GM19351 (cell line): ENCODE results near the gene KCNH1.
"Not testable (repeated sequence)": the region's sequence is repeated elsewhere in the genome, so short reads cannot be mapped to it uniquely, and the experiment has no call there.

Experiments used
- ATAC-seq: cut with Tn5 transposase; IDR thresholded peaks from one replicate; pipeline ENCODE4 v1.9.1; 2021; ENCODE audit warnings: mild to moderate bottlenecking, moderate library complexity; ENCODE audit not compliant: unreplicated experiment

KCNH1 gene

DNA sequence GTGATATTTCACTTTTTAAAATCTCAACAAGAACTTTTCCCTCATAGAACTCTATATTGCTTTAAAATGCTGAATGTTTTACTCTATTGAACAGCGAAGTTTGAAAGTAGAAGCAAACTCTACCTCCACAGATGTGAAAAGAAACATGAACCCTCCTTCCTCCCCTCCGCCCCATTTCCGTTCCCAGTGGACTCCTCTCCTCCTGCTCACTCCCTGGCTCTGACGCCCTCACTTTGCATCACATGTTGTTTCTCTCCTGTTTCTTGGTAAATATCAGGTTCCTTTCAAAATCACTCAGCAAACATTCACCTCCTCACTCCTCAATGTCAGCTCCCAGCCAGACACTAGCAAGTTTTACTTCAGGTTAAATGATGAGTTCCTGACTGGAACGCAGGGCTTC, 34.6 kb downstream of the KCNH1 start:
- no peak for ATAC-seq

- no peak for ATAC-seq
Observed at GRCh38 chr1:211095381-211095780, 38.6 kb downstream of the KCNH1 start.

GRCh38 chr1:211092955-211093354, 41.0 kb downstream of the KCNH1 start:
- ATAC-seq: no peak

GRCh38 chr1:211091867-211092266, 42.1 kb downstream of the KCNH1 start:
- ATAC-seq: no peak

- no peak for ATAC-seq
Observed at GRCh38 chr1:211089536-211089935, 44.4 kb downstream of the KCNH1 start.

DNA sequence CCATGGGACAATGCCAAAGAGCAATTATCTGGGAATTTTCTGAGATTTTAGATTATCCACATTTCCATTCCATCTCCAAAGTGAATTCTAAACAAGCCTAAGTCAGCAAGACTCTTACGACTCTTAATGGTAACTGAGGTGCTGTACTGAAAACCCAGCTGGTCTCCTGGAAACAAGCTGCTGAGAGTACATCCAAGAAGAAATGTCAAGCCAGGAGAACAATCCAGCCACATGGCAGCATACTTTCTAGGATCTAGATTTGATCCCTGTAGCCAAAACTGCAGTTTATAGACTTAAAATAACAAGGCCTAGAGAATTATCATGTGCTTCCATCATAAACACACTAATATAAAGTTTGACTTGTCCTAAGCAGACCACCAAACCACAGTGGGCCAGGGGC, 45.8 kb downstream of the KCNH1 start:
- ATAC-seq: no peak

GRCh38 chr1:211082824-211083223, 51.1 kb downstream of the KCNH1 start:
- no peak for ATAC-seq

DNA sequence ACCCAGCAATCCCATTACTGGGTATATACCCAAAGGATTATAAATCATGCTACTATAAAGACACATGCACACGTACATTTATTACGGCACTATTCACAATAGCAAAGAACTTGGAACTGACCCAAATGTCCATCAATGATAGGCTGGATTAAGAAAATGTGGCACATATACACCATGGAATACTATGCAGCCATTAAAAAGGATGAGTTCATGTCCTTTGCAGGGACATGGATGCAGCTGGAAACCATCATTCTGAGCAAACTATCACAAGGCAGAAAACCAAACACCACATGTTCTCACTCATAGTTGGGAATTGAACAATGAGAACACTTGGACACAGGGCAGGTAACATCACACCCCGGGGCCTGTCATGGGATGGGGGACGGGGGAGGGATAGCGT, 52.5 kb downstream of the KCNH1 start:
- not testable (repeated sequence) for ATAC-seq

DNA sequence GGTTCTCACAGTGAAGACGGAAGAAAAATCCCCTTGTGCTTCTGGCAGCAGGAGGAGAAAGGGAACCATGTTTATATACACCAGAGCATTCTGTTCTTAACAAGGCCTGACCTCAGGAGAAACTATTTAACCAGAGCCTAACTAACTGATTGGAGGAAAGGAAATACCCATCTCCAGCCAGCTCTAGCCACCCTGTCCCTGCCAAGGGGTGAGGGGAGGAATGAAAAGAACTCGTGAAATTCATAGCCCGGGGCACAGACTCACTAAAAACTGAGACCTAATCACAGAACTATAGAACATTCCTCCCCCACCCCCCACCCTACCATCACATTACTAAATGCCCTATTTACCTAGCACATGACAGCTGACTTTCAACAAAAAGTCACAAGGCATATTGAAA, 65.0 kb downstream of the KCNH1 start:
- ATAC-seq: no peak

DNA sequence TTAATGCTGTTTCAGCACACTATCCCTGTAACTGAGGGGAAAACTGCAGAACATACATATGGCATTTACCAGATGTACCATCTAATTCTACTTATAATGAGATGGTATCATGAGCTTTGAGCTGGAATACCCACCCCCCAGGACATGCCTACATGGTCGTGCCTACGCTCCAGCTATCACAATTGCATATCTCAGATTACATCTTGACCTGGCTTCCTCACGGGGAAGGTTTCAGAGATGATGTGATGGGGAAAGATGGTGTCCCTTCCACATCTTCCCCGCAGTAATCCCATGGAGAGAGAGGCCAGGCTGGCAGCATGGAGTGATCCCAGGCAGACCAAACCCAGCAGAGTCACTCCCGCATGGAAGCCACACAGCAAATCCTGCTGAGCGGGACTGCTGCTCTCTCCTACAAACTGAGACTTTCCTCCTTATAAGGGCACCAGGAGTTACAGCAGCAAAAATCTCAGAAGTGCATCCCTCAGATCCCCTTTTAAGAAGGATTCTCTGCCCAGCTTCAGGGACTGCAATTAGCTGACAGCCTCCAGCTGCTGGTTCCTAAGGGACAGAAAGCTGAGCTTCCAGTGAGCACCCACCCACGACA, 67.1 kb downstream of the KCNH1 start:
- no peak for ATAC-seq

GRCh38 chr1:211041838-211042237, 92.1 kb downstream of the KCNH1 start:
- ATAC-seq: not testable (repeated sequence)

GRCh38 chr1:211037095-211037494, 96.9 kb downstream of the KCNH1 start:
- no peak for ATAC-seq

GRCh38 chr1:211036381-211037060, 97.4 kb downstream of the KCNH1 start:
- no peak for ATAC-seq

DNA sequence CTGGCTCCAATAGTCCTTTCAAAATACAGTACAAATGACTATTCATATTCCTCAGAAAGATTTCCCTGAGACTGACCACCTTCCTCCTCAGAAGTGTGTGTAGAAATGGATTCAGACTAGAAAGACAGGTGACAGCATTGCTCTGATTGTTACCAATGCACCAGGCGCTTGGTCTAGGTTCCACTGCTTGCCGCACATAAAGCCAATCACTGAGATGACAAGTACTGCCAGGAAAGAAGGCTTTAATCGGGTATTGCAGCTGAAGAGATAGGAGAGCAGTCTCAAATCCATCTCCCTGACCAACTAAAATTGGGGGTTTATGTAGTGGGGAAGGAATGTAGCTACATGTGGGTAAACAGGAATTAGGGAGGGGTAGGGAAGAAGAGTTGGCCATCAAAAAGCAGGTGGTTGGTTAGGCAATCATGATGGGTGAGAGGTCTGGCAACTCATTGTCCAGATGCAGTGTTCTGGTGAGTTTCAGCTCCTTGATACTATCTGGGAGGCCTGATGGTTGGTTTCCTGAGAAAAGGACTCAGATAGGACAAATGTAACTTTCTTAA, 98.0 kb downstream of the KCNH1 start:
- ATAC-seq: no peak

- ATAC-seq: no peak
Observed at GRCh38 chr1:211033921-211034525, 99.9 kb downstream of the KCNH1 start.

- no peak for ATAC-seq
Observed at GRCh38 chr1:211024901-211025300, 109.0 kb downstream of the KCNH1 start.

DNA sequence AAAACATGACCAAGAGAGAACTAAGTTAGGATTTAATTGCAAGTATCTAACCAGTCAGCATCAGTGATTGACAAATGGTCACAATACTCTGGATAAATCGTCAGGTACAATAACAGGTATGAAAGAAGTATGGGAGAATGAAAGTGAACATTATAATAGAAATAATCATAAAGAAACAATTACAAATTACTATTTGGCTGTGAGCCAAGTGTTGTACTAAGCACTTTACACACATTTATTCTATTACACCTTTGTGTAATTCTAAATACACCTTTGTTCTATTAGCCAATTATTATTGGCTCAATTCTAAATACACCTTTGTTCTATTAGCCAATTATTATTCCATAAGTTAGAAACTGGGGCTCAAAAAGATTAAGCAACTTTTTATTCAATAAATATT, 114.7 kb downstream of the KCNH1 start:
- ATAC-seq: no peak

- no peak for ATAC-seq
Observed at GRCh38 chr1:211018690-211019089, 115.3 kb downstream of the KCNH1 start.

GRCh38 chr1:211017075-211017718, 116.8 kb downstream of the KCNH1 start:
- no peak for ATAC-seq

DNA sequence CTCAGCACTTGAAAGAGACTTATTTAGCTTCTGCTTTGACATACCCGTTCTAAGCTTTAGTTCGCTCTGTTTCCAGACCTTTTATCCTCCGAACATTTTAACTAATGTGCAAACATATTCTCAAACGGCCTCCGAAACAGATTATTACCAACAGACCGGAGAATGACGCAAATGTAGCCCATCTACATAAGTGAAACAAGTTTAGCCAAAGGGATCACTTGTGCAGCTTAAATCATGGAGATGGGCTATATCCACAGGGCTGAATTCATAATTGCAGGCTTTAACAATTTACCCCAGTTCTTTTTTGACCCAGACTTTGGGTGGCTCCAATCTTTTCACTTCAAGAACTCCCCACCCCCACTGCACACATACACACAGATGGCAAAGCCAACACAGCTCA, 119.7 kb downstream of the KCNH1 start:
- ATAC-seq: no peak

DNA sequence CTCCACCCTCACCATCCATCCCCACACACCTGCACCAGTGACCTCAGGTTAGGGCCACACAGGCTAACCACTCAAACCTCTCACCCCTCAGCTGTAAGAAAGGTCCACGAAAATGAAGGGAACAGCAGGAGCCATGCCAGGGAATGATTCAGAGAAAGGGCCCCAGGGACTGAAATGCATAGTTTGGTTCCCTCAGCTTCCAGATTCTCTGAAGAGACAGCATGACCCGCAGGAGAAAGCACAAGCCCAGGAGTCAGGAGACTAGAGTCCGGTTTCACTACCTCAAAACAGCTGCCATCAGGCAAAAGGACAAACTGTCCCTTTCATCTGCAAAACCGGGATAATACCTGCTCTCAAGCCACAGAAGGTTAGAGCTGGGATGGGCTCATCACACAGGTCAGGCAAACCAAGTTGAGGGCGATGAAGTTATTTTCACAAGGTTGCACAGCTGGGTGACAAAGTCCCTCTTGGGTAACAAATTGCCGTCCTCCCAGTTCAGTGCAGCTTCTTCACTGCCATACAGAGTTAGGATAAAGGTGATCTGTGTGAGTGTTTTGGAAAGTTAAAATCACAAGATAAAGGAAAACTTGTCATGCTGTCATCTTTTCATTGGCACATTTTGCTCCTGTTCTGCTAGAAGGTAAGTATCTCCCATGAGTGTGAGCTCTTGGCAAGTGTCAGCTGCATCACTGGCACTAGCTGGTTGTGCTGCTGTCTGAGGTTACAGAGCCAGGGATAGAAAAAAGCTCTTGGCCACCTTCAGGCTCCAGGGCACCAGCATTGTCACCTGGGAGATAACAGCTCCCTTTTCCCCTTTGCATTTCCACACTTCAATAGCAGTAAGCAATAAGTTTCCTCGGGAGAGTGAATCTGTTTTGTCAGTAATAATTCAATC, 120.4 kb downstream of the KCNH1 start:
- ATAC-seq: no peak
